Mesothelial cell of epicardium (in vitro differentiated cells): Measurements from ENCODE around the gene A1BG. TPM values are rescaled to one million over a fixed set of nuclear protein-coding genes. Genes with fewer than 3 reads are reported as not detected.
"Not testable (repeated sequence)": the region's sequence is repeated elsewhere in the genome, so short reads cannot be mapped to it uniquely, and the experiment has no call there.

ENCODE experiments used
- DNase-seq, 2 experiments: peaks; one replicate each; pipeline ENCODE4 v3.0.0; 2021; ENCODE audit warnings: low spot score in 2 of 2; ENCODE audit not compliant: unreplicated experiment in 2 of 2
- H3K27ac Mint-ChIP-seq: 2 replicates; pipeline ENCODE4 v1.8.0; 2021; ENCODE audit warnings: mixed read lengths
- H3K27me3 Mint-ChIP-seq: 2 replicates; pipeline ENCODE4 v1.8.0; 2021; ENCODE audit warnings: low read depth, mixed read lengths
- H3K36me3 Mint-ChIP-seq: 2 replicates; pipeline ENCODE4 v1.8.0; 2021; ENCODE audit warnings: mixed read lengths
- H3K4me1 Mint-ChIP-seq: 2 replicates; pipeline ENCODE4 v1.8.0; 2021; ENCODE audit warnings: mixed read lengths
- H3K4me3 Mint-ChIP-seq: 2 replicates; pipeline ENCODE4 v1.8.0; 2021; ENCODE audit warnings: mild to moderate bottlenecking, moderate library complexity, mixed read lengths
- H3K9me3 Mint-ChIP-seq: 2 replicates; pipeline ENCODE4 v1.8.0; 2021; ENCODE audit warnings: mixed read lengths
- CTCF ChIP-seq: fragments of 200-600 bp; sonication (generic); IDR thresholded peaks from one replicate; pipeline ENCODE4 v1.5.0; 2021; ENCODE audit warnings: antibody characterized with exemption; ENCODE audit not compliant: unreplicated experiment
- total RNA-seq: library from RNA; stranded (reverse); gene quantifications from 3 replicates; pipeline ENCODE4 v1.2.1, GENCODE V29; 2021

The A1BG gene
- total RNA-seq, 1 donor from 2014 or later, result 12.3 TPM

GRCh38 chr19:58351558-58351878, 1.8 kb downstream of the A1BG start:
- peaks cover 10% of the 10 kb centered on the region for H3K4me1 Mint-ChIP-seq
- peaks cover 16% of the 10 kb centered on the region for H3K27me3 Mint-ChIP-seq
- no peak overlapping the region for H3K4me3 Mint-ChIP-seq
- no peak for DNase-seq
- H3K9me3 Mint-ChIP-seq, result no peaks in the 10 kb centered on the region
- peaks cover 4% of the 10 kb centered on the region for H3K36me3 Mint-ChIP-seq
- TF ChIP-seq CTCF, result no peak
- no peak overlapping the region for H3K27ac Mint-ChIP-seq

GRCh38 chr19:58350871-58351557, 2.3 kb downstream of the A1BG start:
- H3K27me3 Mint-ChIP-seq, result peaks cover 21% of the 10 kb centered on the region

GRCh38 chr19:58350001-58350861, 3.1 kb downstream of the A1BG start:
- Mint-ChIP-seq H3K9me3 (no peaks in the 10 kb centered on the region), H3K27ac (no peak overlapping the region), H3K36me3 (peaks cover 4% of the 10 kb centered on the region), H3K4me3 (no peak overlapping the region), H3K27me3 (peaks cover 28% of the 10 kb centered on the region), H3K4me1 (peaks cover 16% of the 10 kb centered on the region)
- DNase-seq, result no peak
- no peak for TF ChIP-seq CTCF

More at GRCh38 chr19:58350871-58351557, 2.3 kb downstream of the A1BG start:
- peaks cover 4% of the 10 kb centered on the region for H3K36me3 Mint-ChIP-seq
- H3K4me3 Mint-ChIP-seq, result no peak overlapping the region
- DNase-seq, result no peak
- no peak overlapping the region for H3K27ac Mint-ChIP-seq
- no peak for TF ChIP-seq CTCF
- H3K9me3 Mint-ChIP-seq, result no peaks in the 10 kb centered on the region
- peaks cover 10% of the 10 kb centered on the region for H3K4me1 Mint-ChIP-seq

- Mint-ChIP-seq H3K9me3 (no peaks in the 10 kb centered on the region), H3K27ac (no peak overlapping the region), H3K27me3 (peaks cover 31% of the 10 kb centered on the region), H3K36me3 (peaks cover 4% of the 10 kb centered on the region), H3K4me1 (peaks cover 16% of the 10 kb centered on the region), H3K4me3 (no peak overlapping the region)
- TF ChIP-seq CTCF, result no peak
- no peak for DNase-seq
Measured at GRCh38 chr19:58349590-58349989, 3.7 kb downstream of the A1BG start.

- H3K36me3 Mint-ChIP-seq, H3K9me3 Mint-ChIP-seq: not testable (repeated sequence)
Measured at GRCh38 chr19:58348080-58348479, 5.2 kb downstream of the A1BG start.

More at GRCh38 chr19:58348080-58348479, 5.2 kb downstream of the A1BG start:
- DNase-seq, H3K27ac Mint-ChIP-seq: not testable (repeated sequence)
- H3K27me3 Mint-ChIP-seq, result peaks cover 31% of the 10 kb centered on the region
- peak overlapping the region; percentile 90 for H3K4me3 Mint-ChIP-seq
- H3K4me1 Mint-ChIP-seq, result peaks cover 16% of the 10 kb centered on the region
